HG03457 (cell line): Measurements from ENCODE around the gene RBBP8NL.
"Not testable (repeated sequence)": the region's sequence is repeated elsewhere in the genome, so short reads cannot be mapped to it uniquely, and the experiment has no call there.

ENCODE experiments used
- ATAC-seq: cut with Tn5 transposase; IDR thresholded peaks from one replicate; pipeline ENCODE4 v1.9.1; 2021; ENCODE audit warnings: moderate number of reproducible peaks; ENCODE audit not compliant: unreplicated experiment

The RBBP8NL gene

DNA sequence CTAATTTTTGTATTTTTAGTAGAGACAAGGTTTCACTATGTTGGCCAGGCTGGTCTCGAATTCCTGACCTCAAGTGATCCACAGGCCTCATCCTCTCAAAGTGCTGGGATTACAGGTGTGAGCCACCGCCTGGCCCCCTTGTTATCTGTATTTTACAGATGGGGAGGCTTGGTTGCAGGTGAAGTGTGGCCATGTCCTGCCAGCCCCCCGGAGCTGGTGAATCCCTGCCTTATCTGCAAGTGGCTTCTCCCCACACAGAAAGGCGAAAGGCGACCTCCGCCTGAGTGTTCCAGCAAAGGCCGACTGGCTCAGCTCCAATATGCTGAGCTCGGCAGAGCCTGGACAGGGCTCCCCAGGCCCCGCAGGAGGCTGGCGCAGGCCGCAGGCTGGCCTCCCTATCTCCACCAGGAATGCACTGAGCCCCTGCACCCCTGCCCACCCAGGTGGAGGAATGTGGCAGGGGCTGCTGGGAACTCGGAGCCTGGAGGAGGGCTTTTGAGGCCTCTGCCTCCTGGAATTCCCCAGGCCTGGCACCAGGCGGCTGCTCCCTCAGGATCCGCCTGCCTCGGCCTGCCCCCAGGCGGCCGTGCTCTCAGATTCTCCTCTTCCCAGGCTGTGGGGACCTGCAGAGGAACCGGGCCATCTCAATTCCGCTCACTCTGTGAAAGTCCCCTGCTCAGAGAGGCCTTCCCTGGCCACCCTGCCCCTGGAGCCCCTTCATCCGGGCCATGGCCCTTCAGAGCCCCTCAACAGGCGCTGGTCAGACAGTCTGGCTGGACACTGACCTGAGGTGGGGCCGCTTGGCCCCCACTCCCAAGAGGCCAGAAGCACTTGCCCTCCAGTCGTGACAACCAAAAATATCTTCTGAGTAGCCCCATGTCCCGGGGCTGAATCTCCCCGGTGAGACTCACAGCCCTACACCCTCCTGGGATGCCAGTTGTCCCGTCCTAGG lies 51.0 kb downstream of the RBBP8NL start:
- ATAC-seq: no peak

DNA sequence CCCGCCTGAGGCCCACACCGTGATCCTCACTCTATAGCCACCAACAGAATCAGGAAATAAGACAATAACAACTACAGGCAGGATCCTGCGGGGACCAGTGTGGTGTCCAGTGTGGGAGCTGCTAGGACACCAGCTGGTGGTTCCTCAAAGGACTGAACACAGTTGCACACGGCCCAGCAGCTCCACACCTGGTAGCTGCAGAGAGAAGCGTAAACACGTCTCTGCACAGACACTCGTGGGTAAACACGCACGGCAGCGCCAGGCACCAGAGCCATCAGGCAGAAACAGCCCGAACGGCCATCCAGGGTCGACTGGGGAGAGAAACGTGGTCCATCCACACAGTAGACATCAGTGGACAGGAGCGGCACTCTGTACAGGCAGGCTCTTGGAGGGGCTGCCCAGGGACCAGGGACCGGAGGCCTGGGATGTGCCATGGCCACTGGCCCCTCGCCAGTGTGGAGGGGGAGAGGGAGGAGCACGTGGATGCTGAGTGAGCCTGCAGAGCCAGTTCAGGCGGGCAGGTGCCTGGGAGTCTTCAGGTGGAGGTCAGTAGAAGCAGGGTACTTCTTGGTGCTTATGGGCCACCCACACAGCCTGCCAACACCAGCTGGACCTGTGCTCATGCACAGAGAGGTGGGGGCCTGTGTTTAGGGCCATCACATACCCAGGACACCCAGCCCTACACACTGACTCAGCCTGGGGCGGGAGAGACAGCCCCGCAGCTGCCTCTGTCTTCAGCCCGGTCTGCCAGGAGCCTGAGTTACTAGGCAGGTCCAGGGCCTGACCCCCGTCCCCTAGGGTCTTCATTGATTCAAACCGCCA lies 52.8 kb downstream of the RBBP8NL start:
- ATAC-seq: no peak

DNA sequence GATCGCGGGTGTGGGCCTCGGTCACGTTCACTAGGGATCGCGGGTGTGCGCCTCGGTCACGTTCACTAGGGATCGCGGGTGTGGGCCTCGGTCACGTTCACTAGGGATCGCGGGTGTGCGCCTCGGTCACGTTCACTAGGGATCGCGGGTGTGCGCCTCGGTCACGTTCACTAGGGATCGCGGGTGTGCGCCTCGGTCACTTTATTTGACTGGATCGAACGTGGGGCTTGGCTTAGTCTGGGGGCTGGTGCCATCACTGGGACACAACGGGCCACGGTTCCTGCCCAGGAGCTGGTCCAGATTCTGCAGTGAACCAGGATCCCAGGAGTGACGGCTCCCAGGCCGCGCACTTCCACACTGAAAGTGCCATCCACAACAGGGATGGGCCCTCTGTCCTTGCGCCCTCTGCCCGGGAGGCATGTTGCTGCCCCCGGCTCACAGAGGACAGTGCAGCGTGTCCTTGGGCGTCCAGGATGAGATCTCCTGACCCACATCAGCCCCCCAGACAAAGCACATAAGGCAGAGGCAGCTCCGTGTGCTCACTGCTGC lies 53.6 kb downstream of the RBBP8NL start:
- not testable (repeated sequence) for ATAC-seq

DNA sequence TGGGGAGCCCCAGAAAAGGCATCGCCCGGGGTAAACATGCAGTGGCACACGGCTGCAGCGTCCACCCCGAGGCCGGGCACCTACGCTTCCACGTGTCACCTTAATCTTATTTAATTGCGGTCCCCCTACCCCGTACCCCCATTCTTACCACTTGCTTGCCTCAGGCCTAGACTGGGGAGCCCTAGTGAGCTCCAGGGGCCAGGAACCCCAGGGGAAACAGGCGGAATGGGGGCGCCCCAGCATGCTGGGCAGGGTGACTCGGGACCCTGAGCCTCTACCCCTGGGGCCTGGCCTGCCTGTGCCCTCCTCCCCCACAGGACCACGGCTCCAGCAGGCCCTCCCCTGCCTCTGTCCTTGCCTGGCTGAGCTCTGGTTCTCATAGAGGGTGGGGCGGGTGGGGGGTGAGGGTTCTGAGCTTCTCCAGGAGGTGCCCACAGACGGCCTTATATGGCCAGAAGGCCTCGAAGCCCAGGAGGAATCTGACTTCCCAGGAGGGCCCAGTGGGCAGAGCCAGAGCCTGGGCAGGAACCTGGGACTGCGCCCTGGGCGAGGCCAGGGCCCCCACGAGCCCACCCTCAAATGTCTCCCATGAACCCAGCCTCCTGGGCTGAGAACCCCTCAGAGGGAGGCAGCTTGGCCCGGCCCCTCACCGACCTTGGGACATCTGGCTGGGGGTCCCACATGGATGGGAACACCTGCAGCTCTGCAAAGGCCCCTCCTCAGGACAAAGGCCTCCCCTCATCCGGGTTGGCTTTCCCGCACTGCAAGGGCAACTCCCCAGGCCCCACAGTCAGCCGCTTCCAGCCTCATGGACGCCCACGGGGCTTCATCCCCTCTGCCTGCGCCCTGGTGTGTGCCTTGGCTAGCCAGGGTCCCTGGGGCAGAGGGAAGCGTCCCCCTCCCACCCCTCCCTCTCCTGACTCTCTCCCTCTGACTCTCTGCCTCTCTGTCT lies 55.0 kb downstream of the RBBP8NL start:
- ATAC-seq: no peak

DNA sequence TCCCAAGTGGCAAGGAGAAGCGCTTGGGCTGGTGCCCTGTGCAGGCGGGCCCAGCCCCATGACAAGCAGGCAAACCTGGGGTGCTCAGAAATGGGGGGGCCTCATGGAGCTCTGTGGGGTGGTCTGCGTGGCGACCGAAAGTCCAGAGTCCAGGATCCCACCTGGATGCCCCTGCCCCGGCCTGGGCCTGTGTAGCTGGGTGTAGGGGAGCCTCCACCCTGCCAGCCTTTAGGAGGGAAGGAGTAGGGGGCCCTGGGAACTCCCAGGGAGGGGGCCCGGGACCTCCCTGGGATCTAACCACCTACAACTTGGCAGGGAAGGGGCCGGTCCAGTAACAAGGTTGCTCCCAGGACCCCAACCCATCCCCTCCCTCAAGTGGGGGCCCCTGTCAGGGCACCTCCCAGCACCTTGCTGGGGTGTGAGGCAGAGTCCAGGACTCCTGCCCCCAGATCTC lies 55.7 kb downstream of the RBBP8NL start:
- ATAC-seq: no peak

DNA sequence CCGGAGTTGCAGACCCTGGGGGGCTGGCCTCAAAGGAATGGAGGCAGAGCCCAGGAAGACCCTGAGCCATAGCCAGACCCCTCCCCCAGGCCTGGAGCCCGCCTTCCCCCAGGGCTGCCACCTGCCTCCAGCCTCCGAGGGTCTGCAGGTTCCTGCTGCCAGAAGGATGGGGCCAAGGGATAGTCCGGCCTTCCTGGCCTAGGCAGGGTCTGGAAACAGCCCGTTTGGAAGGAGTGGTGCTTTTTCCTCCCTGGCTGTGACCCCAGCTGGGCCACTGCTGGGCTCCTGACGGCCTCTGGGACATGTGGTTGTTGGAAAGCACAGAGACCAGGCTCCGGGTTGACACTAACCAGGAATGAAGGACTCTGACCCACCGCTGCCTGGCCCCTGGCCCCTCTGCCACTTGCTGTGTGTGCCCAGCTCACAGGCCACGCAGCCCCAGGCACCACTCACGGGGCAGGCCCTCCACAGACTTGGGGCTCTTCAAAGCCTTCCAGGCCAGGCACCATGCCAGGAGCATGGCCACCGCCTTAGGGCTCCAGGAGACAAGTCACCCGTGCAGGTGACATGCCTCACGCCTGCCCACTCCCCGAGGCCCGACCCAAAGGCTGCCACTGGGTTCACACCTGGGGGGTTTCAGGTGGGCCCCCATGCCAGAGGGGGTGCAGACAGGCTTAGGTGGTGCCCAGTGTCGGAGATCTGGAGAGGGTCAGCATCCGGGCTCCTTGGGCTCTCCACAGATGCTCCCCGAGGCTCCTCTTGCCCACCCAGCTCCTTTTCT lies 56.3 kb downstream of the RBBP8NL start:
- no peak for ATAC-seq

DNA sequence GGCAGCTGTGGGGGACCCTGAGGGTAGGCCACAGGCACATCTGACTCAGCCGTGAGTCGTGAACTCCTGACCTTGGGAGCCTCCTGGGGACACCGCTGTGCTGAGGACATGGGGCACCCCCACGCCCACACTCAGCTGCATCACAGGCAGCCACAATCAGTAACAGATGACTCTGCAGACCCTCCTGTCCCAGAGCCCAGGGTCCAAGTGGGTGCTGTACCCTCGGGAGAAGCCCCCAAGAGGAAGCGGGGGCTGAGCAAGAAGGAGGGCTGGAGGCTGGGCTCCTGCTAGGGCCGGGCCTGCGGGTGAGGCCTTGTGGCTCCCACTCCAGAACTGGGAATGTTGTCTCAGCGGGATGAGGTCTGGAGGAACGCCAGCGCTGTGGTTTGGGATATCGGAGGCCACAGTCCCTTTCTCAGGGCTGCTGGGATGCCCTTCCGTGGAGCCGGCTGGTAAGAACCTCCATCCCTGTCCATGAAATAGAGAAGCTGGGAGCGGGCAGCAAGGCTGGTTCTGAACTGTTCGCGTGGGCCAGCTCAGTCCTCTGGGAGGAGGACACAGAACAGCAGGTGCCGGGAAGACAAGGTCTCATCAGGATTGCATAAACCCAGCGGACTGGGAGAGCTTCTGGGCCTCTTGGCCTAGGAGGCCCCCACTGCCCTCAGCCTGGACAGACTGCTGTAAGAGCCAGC lies 57.1 kb downstream of the RBBP8NL start:
- ATAC-seq: no peak

DNA sequence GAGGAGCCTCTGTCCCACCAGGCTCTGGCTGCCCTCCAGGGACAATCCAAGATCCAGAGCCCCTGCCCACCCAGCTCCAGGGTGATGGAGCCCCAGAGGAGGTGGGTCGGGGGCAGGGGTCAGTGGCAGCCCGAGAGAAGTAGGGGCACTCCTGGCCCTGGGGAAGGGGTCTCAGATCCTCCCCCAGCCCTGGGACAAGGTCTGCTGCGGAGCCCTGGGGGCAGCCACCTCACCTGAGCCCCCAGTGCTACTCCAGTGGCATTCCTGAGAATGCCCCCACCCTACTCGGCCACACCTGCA lies 57.6 kb downstream of the RBBP8NL start:
- no peak for ATAC-seq

DNA sequence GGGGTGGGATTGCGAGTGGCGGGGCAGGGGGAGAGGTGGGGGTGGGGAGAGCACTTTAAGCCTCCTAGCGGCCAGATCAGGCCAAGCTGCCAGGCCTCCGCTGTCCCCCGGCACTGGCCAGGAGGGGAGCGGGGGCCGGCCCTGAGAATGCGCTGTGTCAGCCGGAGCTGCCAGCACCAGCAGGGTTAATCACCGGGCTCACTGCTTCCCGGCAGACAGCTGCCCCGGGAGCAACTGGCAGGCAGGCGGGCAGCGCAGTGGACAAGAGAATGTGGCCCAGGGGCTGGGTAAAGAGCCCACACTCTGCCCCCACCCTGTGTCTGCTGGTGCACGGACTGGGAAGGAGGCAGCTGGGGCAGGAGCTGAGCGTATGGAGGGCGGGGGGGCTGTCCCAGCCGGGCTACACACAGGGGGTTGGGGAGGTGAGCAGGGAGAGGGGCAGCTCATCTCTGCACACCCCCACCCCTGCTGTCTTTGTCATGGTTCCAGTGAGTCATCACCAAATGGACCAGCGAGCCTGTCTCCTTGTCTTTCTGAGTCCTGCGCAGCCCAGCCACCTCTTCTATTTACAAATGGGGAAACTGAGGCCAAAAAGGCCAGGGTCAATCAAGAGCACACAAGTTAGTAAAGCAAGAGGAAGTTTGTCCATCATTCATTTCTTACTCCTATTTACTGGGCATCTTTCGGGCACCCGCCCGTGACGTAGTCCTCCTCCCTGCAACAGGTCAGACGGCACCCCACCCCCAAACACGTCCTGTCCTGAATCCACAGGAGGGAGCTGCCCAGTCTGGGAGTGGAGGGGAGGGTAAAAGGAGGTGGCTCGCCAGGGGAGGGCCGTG lies 58.1 kb downstream of the RBBP8NL start:
- no peak for ATAC-seq

DNA sequence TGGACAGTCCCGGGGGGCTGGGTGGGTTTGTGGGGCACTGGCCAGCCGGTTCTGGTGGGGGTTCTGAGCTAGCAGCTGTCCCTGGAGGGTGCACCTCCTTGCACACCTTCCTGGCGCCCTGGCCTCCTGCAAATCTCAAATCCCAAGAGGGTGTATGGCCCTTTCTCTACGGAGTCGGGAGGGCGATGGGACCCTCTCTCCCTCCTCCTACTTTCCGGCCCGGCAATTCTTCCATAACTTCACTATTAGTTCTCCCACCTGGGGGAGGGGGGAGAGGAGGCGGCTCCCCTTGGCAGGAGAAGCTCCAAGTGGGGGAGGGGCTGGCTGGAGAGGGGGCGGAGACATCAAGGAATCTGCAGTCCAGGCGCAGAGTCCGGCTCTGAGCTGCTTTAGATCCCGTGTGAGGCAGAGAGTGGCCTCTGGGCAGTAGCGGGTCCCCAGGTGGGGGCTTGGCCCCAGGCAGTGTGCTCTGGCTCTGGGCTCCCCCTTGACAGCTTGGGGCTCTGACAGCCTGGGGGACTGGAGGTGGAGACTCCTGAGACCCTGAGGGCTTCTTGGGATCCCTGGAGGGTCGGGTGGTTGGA lies 58.9 kb downstream of the RBBP8NL start:
- ATAC-seq: no peak

DNA sequence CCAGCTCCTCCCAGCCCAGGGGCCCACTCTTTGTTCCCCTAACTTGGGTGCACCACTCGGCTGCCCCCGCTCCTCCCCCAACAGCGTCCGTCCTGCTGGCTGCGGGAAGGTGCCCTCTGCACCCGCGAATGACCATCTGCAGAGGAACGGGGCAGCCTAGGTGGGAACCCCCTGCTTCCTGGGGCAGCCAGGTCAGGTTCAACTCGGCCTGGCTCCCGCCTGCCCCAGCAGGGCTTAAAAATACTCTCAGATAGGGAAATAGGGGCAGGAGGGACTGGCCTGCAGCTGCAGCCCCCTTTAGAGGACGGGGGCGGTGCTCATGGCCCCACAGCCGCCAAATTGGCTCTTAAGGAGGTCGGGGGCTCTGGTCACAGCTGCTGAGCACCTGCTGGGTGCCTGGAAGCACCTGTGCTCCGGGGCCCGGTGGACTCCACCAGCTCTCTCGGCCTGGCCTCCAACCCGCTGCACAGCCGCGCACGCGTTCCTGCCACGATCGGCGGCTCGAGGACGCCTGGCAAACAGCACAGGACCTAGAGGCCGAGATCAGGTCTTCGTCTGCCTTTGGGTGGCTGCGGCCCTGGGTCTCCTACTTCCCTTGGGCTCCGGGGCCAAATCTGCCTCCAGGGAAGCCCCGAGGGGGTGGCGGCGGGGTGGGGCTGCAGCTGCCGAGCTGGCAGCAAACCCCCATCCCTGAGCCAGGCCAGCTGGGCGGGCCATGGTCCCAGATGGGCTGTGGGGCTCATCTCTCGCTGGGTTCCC lies 59.5 kb downstream of the RBBP8NL start:
- ATAC-seq: no peak

DNA sequence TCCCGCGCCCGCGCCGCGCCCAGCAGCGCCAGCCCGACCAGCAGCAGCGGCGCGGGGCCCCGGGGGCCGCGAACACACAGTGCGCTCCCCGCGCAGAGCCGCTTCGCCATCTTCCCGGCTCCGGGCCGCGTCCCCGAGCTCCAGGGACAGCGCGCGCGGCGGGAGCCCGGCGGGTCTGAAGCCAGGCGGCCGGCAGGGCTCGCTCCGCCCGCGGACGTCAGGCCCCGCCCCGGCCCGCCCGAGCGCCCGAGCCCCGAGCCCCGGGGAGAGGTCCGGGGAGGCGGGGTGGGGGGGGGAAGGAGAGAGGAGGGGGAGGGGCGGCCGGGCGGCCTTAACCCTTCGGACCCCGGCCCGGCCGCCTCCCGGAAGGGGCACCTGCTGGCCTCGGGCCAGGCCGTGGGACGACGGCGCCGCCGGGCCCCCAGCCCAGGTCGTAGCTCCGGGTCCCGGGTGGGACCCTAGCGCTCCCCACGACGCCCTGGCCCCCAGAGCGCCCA lies 60.2 kb downstream of the RBBP8NL start, which contains the start of gene LAMA5:
Gene LAMA5 (minus strand): TSS at position 177 of the 497 bp plus-strand sequence. CDS start 67 bp downstream, at position 110.
- ATAC-seq: no peak

DNA sequence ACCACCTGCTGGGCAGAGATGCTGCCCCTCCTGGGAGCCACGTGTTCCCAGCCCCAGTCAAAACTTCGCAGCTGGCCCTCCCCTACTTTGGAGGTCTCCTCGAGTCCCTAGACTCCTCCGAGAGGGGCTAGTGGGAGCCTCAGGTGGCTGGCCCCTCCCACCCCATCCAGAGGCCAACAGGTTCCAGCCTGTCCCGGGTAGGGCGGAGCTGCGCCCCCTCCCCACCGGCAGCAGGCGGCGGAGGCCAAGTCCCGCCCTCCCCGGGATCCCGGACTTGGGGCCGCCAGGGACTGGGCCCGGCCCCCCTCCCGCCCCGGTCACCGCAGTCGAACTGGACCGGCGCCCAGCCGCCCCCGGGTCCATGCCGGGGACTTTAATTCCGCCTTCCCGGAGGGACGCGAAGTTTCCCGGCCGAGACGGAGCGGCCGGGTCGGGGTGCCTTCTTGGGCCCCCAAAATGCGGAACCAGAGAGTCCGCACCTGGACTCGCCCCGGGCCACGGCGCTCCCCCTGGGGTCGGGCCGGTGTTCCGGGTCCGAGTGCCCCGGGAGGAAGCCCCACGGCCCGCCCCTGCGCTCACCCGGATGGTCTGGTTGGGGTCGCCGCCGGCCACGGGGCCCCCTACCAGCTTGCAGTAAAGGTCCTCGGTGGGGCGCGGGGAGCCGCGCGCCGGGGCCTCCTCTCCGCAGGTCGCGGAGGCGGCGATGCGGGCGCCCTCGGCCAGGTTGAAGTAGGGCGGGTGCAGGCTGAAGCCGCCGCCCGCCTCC lies 60.8 kb downstream of the RBBP8NL start:
- ATAC-seq: no peak

DNA sequence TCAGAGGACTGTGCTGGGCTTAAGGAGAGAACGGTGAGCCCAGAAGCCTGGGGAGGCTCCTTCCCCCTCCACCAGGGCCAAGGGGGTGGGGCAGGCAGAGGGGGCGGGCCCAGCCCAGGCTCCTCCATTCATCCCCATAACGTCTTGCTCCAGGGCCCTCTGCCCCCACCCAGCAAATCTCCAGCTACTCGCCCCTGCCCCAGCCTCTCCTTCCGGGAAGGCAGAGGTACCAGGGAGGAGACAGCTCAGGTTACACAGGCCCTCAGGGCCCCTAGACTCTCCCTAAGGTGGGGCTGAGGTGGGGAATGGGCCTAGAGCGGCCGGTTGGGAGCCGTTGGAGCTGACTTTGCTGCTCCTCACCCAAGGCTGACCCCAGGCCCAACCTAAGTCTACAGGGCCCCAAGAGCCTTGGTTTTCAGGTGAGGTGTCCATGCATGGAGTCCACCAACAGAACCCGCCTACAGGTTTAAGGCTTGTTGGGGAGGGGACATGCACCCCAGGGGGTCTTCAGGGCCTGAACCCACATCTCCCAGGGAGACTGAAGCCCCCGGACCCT lies 61.4 kb downstream of the RBBP8NL start:
- ATAC-seq: no peak

DNA sequence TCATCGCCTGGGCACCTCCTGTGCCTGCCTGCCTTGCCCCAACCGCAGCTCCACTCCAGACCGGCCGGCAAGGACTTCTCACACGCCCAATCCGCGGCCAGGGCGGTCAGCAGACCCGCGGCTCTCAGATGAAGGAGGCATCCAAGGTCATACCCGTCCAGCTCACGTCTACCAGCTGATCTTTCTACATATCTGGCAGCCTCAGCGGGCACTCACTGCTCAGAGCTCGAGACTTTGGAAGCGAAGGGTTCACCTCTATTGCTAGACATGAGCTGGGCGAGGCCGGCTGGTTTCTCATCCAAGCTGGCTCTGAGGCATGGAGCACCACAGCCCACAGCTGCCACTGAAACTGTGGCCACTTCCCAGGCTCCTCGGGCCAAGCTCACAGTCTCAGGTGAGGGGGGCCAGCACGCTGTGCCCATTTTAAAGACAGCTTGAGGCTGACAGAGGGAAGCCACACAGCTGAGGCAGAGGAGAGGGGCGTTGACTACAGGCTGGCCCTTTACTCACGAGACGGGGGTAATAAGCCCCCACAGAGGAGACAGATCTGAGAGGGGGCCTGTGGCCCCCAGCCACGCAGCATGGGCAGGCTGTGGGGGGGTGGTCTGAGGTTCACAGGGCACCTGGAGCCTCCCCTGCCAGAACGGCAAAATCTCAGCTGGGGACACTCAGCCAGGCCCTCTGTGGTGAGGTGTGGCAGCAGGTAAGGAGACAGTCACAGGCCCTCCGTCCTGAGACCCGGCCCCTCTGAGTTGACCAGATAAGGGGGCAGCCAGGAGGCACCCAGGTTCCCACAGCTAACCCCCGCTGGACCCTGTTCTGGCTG lies 62.2 kb downstream of the RBBP8NL start:
- no peak for ATAC-seq
